ENCODE results near the gene ERBB4.

Gene ERBB4

DNA sequence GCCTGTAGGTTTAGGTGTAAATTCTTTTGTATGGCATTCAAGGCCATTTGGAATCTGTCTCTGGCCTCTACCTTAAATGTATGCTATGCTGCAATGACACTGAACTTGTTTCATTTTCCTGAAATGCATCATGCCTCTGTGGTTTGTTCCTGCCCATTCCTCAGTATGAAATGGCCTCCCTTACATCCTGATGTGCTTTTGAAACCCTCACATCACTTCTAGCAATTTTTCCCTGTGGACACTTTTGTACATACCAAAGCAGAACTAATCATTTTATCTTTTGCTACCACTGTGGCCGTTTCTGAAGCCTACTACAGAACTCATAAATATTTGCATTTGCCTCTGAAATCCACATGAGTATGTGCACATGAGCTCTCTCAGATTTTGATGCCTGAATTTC lies 557.2 kb downstream of the ERBB4 start:
- TF ChIP-seq, protein P1, sequence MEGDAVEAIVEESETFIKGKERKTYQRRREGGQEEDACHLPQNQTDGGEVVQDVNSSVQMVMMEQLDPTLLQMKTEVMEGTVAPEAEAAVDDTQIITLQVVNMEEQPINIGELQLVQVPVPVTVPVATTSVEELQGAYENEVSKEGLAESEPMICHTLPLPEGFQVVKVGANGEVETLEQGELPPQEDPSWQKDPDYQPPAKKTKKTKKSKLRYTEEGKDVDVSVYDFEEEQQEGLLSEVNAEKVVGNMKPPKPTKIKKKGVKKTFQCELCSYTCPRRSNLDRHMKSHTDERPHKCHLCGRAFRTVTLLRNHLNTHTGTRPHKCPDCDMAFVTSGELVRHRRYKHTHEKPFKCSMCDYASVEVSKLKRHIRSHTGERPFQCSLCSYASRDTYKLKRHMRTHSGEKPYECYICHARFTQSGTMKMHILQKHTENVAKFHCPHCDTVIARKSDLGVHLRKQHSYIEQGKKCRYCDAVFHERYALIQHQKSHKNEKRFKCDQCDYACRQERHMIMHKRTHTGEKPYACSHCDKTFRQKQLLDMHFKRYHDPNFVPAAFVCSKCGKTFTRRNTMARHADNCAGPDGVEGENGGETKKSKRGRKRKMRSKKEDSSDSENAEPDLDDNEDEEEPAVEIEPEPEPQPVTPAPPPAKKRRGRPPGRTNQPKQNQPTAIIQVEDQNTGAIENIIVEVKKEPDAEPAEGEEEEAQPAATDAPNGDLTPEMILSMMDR (IDR thresholded peaks at IDR 0.05) = no peak

DNA sequence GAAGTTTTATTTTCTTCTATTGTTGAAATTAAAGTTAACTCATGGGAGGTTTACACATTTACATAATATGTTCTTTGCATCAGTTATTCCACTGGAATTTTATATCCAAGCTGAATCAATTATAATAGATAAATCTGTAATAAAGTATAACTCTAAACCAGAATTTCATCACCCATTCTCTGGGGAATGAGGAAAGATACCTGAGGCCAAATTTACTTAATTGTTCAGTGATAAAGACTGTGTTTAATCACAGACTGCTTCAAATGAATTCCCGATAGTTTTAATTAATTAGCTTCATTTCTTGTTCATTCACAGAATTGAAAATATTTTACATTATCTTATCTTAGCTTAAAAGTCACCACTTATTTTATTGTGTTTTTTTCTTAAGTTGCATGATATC lies 562.5 kb downstream of the ERBB4 start:
- TF ChIP-seq, protein P1 (IDR thresholded peaks at IDR 0.05) = no peak

DNA sequence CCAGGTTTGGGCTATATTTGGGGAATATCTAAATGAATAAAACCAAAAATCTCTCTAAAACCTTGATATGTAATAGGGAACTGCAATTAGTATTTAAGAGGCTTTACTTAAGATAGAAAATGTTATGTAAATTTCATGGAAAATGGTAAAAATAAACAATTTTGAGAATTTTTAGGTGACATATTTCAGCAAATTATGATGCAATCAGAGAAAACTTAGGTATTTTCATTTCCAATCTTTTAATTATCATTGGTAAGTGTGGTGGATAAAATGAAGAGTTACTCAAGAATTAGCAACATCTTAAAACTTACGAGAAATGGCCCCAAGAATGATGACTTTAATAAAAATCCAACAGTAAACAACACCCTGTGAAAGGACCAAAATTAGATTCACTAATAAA lies 571.4 kb downstream of the ERBB4 start:
- TF ChIP-seq, protein P1 (IDR thresholded peaks at IDR 0.05) = no peak

DNA sequence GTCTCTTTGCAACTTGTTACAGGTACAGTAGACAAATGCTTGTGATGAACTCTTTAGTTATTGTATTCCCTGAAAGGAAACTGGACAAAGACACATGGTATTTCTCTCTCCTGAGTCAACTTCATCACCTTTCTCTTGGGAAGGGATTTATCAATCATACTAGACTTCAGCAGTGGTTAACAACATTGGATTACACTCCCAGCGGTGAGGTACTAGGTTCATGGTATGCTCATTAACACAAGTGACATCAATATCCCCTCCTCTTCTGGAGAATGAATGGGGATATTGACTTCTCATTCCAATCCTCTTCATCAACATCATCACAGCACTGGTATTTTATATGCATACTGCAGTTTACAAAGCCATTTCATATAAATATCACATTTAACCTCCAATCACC lies 574.6 kb downstream of the ERBB4 start:
- TF ChIP-seq, protein P1 (IDR thresholded peaks at IDR 0.05) = no peak

DNA sequence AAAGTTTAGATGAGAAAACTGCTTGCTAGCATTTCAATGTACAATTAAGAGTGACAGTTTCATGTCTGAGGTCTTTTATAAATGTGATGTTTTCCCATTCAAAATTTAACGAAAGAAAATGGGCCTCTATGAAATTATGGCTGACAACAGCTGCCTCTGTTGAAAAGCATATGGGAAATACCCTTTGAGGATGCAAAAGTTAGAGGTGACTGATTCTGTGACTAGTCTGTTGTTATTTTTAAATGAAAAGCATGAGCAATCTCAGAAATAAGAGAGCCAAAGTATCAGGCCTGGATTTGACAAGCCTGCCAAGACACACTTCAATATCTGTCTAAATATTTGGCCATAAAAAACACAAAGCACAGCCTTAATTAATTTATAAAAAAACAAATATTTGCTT lies 580.8 kb downstream of the ERBB4 start:
- TF ChIP-seq, protein P1 (IDR thresholded peaks at IDR 0.05) = no peak

DNA sequence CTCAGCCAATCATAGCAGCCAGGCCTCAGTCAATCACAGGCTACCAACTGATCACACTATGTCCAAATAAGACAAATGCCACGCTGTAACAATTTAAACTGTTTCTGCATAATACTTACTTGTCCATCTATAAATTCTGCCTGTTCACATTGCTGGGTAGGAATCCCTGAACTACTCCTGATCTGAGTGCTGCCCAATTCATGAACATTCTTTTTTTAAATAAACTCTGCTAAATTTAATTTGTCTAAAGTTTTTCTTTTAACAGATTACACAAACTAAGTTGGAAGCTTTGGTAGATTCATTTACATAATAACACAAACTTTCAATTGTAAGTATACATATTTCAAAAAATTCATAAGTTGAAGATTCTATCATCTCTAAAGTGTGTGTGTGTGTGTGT lies 583.0 kb downstream of the ERBB4 start:
- TF ChIP-seq, protein P1 (IDR thresholded peaks at IDR 0.05) = no peak

DNA sequence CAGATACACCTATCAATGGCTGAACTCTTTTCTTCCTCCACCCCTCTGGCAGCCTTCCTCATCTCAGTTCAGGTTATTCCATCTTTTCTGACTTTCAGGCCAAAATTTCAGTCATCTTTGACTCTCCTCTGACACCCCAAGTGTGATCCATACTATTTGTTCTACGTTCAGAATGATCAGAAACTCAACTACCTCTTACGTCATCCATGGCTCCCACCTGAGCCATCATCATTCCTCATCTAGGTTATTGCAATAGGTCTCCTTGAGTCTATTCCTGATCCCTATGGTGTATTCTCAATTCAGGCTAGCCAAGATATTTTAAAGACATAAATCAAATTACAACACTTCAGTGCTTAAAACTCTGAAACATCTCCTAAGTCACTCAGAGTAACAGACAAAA lies 589.7 kb downstream of the ERBB4 start:
- TF ChIP-seq, protein P1 (IDR thresholded peaks at IDR 0.05) = no peak

DNA sequence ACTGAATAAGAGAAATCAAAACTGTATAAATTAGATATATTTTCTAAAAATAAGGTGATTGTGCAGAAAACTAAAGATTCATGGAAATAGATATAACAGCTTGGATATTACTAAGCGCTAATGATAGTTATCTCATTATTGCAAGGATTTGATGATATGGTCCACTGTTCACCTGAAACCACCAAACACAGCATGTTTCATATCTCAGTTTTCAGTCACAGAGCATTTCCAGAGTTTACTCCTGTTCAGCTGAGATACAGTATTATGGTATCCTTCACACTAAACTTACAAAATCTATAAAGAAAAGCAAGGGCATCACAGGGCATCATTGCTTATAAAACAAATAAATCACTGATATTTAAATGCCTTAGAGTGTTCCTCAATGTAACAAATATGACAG lies 591.6 kb downstream of the ERBB4 start:
- TF ChIP-seq, protein P1 (IDR thresholded peaks at IDR 0.05) = no peak
